Non-pigmented ciliary epithelial cell (primary cell): ENCODE measurements around the gene CBARP.

ENCODE experiments used
- DNase-seq: peaks from one replicate; pipeline ENCODE4 v3.0.0-alpha.2; 2010; ENCODE audit warnings: low read depth

The CBARP gene

DNA sequence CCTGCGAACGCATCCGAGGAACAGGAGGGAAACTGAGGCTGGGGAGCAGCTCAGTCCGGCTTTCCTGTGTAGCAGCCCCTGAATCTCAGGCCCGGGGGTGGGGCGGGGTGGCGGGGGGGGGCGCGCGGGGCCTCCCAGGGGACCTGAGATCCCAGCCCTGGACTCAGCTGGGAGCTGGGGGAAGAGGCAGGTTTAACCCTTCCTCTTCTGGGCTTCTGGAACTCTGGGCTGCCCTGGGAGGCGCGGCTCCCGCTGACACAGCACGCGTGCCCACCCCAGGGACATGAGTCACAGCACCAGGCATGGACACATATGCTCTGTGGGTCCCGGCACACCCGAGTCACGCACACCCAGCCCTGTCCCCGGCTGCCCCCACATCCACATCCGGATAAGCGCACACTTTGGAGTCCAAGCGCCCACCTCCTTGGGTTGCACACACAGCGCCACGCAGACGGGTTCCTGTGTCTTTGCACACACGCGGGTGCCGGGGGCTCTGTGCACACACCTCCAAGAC is 27.9 kb upstream of the CBARP start:
- DNase-seq: no peak

DNA sequence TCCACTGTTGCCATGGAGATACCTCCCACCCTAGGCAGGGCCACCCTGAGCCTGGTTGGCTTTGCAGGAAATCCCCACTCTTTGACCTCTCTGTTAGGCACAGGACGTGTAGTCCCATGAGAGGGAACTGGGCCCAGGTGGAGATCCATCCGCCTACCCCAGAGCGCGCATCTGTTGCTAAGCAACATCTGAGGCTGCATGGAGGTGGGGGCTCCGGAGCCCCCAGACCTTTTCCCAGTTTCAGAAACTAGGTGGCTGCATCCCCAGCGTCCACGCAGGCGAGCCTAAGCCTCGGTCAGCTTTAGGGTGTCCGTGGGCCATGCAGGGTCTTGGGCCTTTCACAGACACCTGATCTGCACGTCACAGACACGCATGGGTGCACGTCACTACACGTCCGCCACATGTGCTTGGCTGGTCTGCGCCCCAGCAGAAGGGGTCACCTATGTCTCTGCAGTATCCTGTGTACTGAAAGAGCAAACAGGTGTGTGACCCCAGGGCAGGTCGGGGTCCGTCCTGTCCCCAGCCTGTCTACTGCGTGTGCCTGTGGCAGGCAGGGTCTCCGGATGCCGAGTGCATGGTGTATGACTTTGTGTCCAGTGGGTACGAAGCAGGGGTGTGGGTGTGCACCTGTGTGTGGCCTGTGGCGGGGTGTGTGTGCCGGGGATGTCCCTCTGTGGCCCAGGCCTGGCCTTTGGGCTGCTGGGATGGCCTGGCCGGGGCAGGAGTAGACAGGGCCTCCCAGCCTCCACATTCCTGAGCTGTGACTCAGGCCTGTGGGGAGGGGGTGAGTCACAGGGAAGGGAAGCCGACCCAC is 27.2 kb upstream of the CBARP start:
- no peak for DNase-seq

DNA sequence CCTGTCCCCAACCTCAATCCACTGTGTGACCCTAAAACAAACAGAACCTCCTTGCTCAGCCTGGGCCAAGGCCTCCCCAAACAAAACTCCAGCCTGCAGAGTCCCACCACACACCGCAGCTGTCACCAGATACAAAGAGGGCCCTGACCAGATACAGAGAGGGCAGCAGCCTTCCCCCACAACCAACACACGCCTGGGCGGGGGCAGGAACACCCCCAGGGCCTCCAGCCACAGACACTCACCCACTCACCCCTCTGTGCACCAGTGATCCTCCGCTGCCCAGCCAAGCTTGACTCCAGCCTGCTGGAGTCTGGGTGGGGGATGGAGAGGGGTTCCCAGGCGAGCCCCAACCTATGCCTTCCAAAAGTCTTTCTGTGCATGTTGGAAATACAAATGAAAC is 25.4 kb upstream of the CBARP start:
- no peak for DNase-seq

DNA sequence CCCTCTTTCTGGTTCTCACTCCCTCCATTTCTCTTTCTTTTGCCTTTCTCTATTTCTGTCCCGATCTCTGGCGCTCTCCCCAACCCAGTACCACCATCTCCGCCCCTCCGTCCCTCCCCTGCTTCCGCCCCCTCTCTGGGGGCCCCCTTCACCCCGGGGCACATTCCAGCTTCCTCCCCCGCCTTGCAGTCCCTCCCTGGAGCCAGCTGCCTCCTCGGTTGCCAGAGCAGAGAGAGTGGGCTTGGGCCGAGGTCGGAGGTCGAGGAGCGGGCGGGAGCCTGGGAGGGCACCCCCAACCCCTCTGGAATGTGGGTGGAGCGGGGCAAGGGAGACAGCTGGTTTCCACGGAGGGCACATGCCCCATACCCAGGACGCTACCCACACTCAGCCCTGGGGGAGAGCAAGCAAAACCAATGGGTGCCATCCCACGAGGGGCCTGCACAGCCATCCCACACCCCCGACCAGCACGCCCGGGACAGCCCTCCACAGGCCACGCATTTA is 24.9 kb upstream of the CBARP start:
- DNase-seq: no peak

DNA sequence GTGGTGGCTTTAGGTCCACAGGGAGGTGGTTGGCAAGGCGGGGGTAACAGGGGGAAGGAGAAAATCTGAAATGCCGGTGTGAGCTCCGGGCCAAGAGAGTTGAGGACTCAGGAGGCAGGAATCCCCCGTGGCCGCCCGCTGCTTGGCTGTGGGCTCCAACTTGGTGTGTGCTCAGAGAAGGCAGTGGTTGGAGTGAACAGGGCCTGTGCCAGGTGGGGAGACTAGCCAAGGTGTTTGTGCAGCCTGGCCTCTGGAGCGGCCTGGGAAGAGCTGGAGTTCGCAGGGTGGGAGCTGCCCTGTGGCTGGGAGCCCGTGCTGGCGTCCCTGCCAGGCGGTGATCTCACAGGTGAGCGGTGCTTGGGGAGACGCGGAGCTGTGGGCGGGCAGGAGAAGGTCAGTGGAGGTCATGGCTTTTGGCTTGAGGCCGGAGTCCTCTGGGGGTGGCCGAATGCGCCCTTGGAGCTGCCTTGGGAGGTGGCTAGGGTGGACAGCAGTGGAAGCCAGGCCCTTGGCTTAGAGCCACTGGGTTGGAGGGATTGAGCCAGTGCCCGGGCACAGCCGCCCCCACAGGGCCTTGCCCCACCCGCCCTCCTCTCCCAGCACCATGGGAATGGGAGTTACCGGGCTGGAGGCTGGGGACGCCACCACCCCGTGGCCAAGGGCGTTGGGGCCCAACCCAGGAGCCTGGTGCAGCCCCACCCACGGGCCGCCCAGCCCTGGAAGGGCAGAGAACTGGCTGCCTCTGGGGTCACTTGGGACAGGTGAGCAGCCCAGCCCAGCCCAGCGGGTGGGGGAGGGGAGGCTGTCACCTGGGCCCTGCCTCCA is 24.2 kb upstream of the CBARP start:
- DNase-seq: no peak

DNA sequence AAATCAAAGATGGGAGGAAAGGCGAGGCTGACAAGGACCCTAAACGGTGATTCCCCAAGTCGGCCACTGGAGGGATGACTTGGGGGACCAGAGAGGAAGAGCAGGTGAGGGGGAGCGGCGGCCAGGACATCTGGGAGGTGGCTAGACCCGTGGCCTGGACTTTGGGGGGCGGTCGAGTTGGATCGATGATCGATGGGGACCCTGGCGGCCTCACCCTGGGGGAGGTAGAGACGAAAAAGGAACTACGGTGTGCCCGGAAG is 23.7 kb upstream of the CBARP start:
- no peak for DNase-seq

DNA sequence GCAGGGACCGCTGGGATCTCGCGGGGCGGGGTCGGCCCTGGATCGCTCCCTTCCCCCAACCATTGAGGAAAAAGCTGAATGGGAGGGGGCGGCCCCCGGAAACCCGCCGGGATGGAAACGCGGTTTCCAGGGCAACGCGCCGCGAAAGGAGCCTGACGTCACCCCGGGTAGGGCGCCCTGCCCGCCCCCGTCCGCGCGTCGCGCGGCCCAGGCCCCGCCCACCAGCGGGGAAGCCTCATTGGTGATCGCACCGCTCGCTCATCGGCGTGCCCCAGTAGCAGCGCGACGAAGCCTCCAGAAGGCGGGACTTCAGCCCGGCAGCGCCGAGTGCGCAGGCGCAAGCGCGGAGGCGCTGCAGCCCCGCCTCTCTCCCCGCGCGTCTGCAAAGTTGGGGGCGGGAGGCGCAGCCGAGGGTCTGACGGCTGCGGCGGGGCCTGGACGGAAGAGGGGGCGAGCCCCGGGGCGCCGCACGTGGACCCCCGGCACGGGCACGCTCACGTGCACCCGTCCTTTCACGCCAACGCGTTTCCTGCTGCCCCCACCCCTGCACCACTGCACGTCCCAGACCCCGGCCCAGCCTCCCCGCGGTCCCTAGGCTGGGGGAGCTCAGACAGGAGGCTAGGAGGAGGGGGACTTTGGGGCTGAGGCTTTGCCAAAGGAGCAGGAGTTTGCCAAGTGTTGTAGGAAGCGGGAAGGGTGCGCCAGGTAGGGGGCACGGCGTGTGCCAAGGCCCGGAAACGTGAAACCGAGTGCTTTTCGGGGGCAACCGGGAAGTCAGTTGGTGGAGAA is 23.1 kb upstream of the CBARP start:
- DNase-seq: no peak

DNA sequence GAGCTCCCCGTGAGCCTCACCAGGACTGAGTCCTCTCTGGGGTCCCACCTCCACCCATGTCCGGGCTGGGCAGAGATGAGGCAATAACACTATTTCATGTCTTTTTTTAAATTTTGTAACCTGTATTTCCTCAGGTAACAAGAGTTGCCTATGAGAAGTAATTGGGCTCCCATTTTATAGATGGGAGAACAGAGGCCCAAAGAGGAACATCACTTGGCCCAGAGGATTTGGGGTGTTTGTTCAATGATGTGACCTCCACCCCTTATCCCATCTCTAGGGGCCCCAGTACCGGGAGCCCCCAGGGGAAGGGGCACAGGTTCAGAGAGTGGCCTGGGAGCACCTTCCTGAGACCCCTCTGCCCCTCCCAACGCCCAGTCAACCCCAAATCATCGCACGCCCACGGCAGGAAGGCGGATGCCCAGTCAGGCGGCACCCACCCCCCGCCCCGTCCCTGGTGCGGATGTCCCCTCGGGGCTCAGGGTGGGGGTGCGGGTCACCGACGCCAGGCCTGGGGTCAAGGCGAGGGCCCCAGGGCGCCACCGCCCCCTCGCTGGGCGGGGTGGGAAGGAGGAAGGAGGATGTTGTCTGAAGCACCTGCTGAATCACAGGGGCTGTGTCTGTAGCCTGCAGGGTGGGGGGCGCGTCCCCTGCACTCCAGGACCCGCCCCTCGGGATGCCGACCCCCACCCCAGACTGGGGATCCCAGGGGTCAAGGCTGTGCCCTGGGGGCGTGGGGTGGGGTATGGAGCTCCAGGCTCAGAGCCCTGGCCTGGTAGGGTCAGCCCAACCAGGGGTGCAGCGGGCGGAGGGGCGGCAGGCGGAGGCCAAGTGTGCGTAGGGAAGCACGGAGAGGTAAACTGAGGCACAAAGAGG is 22.3 kb upstream of the CBARP start:
- no peak for DNase-seq

DNA sequence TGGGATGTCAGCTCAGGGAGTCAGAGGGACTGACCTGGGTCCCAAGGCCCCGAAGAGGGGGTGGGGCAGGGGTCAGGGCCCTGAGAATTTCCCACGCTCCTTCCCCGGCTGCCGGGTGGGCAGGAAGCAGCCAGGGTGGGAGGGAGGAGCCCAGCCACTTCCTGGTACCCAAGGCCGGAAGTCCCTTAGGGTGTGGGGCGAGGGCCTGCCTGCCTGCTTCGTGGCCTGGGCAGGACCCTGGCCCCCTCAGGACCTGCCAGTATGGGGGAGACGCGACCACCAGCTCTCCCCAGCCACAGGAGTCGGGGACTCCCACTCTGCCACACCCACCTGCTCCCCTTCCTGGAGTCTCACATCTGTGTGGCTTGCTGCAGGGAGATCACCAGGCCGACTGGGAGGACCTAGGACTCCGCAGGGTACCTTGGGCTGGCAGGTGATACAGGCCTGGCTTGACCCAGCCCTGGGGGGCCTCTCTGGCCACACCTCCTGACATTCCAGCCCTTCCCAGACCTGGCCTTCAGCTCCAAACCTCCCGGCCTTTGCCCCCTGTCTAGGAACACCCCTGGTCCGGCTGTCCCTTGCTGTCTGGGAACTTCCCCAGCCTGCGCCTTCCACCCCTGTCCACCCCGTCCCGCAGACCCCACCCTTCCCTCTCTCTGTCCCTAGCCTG is 21.5 kb upstream of the CBARP start:
- DNase-seq: no peak

DNA sequence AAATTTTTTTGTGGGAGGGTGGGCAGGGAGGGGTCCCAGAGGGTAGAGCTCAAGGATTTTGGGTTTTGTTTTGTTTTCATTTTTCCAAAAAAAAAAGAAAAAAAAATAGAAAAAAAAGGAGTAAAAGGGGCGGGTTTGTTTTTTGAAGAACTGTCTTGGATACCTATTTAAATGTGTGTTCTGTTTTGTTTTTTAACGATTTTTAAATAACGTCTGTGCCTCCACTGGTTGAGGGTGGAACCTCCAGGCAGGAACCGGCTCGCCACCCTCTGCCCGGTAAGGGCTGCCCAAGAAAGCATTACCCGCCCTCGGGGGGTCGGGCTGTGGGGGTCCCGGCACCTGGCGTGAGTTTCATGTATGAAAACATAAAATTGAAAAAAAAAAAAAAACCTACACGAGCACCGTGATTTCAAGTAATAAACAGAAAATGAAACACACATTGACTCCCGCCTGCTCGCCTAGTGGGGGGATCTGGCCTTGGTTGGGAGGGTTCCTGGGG is 21.0 kb upstream of the CBARP start:
- DNase-seq: no peak

DNA sequence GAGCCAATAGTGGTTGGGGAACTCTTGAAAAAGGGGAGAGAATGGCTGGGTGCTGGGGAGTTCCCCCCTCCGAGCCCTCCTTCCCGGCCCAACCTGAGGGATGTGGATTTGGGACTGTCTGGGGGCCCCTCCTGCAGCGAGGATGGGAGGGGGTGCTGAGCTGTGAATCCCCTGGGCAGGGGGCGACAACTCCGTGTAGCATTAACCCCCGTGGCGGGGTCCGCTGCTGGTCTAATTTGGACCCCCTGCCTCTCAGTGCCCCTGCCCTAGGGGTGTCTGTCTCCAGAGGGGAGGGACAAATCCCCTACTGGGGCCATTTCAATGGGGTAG is 20.3 kb upstream of the CBARP start:
- no peak for DNase-seq

DNA sequence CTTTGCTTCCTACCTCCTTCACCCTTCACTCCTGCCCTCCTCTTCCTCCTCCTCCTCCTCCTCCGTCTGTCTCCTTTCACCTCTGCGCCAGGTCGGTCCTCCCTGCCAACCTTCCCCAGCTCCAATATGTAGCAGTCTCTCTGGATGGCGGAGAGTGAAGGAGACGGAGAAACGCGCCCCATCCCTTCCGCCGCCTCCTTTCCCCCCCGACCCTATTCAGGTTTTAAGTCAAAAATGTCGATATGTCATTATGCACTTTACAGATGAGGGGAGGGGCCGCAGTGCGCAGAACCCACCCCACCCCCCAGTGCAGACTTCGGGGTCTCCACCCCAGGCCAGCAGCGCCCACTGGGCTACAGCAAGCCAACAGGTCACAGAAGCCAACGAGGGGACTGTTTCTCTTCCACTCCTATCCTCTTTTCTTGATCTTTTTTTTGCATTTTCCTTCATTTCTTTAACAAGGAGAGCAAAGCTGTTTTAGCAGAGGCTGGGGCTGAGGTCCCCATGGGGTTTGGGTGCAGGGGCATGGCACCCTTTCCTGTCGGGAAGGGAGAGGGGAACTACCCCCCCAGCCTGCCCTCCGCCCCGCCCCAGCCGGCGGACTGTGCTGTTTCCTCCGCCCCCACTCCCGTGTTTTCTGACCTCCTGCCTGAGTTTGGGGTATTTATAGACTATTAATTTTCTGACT is 19.8 kb upstream of the CBARP start:
- no peak for DNase-seq

DNA sequence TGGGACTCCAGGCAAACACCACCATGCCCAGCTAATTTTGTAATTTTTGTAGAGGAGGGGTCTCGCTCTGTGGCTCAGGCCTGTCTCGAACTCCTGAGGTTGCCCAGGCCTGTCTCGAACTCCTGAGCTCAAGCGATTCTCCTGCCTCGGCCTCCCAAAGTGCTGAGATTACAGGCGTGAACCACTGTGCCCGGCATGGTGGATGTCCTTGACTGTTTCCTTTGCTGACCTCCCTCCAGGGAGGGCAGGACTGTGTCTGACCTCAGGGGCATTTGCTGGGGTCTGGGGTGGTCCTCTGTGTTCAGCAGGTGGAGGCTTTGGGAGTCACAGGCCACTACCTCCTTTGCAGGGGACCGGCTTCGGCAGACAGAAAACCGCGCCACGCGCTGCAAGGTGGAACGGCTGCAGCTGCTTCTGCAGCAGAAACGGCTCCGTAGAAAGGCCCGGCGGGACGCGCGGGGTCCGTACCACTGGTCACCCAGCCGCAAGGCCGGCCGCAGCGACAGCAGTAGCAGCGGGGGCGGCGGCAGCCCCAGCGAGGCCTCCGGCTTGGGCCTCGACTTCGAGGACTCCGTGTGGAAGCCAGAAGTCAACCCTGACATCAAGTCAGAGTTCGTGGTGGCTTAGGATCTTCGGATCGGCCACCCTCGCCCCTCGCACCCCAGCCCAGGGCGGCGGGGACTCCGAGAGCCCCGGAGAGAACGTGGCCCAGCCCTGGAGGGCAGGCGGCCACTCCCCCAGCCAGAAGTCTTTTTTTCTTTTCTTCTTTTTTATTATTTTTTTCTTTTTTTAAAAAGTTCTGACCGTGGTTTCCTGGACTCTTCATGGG is 19.1 kb upstream of the CBARP start:
- no peak for DNase-seq

DNA sequence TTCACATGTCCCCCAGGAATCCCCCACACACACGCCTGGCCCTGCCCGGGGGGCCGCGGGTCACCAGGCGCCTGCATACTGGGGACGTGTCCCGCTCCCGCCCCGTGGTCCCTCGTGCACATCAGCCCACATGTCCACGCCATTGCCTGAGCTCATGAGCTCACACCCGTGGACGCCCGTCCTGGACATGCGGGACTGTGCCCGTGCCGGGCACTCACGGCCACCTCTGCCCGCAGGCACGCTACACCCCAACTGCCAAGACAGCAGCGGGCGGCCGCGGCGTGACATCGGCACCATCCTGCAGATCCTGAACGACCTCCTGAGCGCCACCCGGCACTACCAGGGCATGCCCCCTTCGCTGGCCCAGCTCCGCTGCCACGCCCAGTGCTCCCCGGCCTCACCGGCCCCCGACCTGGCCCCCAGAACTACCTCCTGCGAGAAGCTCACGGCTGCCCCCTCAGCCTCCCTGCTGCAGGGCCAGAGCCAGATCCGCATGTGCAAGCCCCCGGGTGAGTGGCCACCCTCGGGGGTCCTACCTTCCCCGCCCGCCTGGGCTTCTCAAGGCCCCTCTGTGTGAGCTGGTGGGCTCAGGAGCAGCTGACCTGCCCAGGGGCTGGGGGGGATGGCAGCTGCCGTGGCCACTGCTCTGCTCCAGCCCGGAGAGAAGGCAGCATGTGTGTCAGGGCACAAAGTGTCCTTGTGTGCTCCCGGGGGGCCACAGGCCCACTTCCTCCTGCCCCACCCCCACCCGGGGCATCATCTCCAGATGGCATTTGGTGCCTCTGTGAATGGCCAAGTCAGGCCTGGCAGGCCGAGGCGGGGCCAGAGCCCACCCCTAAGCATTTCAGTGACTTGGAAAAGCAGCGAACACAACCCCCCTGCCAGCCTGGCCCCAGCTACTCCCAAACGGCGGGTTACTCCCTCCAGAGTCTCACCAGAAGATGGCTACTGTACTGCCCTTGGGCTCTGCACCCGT is 17.7 kb upstream of the CBARP start:
- no peak for DNase-seq

DNA sequence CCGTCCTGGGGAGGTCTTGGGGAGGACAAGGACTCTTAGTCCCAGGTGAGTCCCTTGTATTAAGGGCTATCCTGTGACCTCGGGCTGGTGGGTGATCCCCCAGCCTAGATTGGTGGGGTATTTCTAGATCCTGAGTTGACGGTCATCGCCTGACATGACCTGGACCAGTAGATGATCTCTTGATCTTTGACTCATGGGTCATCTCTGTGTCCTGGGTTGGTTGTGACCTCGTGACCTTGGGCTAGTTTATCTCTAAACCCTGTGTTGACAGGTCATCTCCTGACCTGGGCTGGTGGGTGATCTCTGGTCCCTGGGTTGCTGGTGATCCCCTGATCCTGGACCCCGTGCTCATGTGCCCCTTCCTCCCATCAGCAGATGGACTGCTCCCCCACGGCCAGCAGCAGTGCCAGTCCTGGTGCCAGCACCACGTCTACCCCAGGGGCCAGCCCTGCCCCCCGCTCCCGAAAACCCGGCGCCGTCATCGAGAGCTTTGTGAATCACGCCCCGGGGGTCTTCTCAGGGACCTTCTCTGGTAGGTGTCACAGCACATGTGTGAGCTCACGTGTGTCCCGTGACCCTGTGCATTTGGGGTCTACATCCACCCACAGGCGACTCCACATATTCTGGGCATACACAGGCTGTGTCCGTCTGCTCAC is 16.9 kb upstream of the CBARP start:
- no peak for DNase-seq

DNA sequence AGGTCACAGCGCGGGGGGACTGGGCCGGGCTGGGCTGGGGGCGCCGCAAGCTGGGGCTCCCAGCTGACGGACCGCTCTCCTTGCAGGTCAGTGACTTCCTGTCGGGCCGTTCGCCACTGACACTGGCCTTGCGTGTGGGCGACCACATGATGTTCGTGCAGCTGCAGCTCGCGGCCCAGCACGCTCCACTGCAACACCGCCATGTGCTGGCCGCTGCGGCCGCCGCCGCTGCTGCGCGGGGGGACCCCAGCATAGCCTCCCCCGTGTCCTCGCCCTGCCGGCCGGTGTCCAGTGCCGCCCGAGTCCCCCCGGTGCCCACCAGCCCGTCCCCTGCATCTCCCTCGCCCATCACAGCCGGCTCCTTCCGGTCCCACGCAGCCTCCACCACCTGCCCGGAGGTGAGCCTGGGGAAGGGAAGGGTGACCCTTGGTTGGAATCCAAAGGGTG is 16.3 kb upstream of the CBARP start:
- DNase-seq: no peak

DNA sequence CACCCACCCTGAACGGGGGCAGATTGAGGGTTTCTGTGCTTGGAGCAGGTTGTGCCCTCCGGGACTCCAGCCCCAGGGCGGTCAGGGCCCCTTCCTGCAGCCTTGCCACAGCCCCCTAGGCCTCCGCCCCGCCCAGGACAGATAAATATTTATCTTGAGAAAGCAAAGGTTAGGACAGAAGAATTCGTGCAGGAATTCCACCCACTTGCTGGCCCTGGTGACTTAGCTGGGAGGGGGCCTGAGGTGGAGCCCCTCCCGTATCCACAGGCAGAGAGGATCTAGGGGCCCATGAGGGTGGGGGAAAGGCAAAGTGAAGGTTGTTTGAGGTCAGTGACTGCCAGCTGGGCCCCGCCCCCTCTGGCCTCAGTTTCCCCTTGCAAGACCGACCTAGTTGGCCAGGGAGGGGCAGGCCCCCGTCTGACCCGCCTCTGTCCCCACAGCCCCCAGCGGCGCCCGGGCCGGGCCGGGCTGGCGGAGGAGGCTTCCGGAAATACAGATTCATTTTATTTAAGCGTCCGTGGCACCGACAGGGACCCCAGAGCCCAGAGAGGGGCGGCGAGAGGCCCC is 15.8 kb upstream of the CBARP start:
- DNase-seq: no peak
